ENCODE data around the gene VPS33A.

GRCh38 chr12:122197612-122197966, 68.7 kb downstream of the VPS33A start:
- TF ChIP-seq, protein P1, sequence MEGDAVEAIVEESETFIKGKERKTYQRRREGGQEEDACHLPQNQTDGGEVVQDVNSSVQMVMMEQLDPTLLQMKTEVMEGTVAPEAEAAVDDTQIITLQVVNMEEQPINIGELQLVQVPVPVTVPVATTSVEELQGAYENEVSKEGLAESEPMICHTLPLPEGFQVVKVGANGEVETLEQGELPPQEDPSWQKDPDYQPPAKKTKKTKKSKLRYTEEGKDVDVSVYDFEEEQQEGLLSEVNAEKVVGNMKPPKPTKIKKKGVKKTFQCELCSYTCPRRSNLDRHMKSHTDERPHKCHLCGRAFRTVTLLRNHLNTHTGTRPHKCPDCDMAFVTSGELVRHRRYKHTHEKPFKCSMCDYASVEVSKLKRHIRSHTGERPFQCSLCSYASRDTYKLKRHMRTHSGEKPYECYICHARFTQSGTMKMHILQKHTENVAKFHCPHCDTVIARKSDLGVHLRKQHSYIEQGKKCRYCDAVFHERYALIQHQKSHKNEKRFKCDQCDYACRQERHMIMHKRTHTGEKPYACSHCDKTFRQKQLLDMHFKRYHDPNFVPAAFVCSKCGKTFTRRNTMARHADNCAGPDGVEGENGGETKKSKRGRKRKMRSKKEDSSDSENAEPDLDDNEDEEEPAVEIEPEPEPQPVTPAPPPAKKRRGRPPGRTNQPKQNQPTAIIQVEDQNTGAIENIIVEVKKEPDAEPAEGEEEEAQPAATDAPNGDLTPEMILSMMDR (IDR thresholded peaks at IDR 0.05; ENCODE audit: extremely low read depth in 1 of 2, insufficient read depth in 1 of 2, low read depth in 1 of 2, low read length in 2 of 2): no peak
- no peak for TF ChIP-seq POLR2A (IDR thresholded peaks at IDR 0.05; ENCODE audit: low read depth, low read length)
- no peak for TF ChIP-seq MAX (IDR thresholded peaks at IDR 0.05; ENCODE audit: insufficient read depth, insufficient read length)
- no peak for TF ChIP-seq MYC (IDR thresholded peaks at IDR 0.05; ENCODE audit: low read depth, low read length)
- TF ChIP-seq POLR2AphosphoS5 (IDR thresholded peaks at IDR 0.05; ENCODE audit: insufficient read depth, low read depth, low read length): no peak
- no peak for TF ChIP-seq GATA2 (IDR thresholded peaks at IDR 0.05; ENCODE audit: insufficient read depth, insufficient read length, low read depth, low read length)
- no peak for TF ChIP-seq EZH2 (IDR thresholded peaks at IDR 0.05; ENCODE audit: borderline replicate concordance, low read depth, low read length, severe bottlenecking)
- no peak for TF ChIP-seq FOS (IDR thresholded peaks at IDR 0.05; ENCODE audit: borderline replicate concordance, insufficient read depth, low read length)
